HepG2 (cell line): ENCODE data around the gene CBX7.

Experiments
- FOXM1 ChIP-seq: sonication (generic); formaldehyde crosslinking; IDR thresholded peaks from 2 replicates; pipeline ENCODE4 v1.5.0; 2020; ENCODE audit warnings: missing genetic modification reagents
- IRX3 ChIP-seq: sonication (generic); formaldehyde crosslinking; IDR thresholded peaks from 2 replicates; pipeline ENCODE4 v1.8.1; 2023; ENCODE audit warnings: mild to moderate bottlenecking, low read depth, missing genetic modification reagents, borderline replicate concordance
- NFRKB ChIP-seq: fragments of 450-650 bp; IDR thresholded peaks from 2 replicates; pipeline ENCODE4 v1.6.1; 2017

DNA sequence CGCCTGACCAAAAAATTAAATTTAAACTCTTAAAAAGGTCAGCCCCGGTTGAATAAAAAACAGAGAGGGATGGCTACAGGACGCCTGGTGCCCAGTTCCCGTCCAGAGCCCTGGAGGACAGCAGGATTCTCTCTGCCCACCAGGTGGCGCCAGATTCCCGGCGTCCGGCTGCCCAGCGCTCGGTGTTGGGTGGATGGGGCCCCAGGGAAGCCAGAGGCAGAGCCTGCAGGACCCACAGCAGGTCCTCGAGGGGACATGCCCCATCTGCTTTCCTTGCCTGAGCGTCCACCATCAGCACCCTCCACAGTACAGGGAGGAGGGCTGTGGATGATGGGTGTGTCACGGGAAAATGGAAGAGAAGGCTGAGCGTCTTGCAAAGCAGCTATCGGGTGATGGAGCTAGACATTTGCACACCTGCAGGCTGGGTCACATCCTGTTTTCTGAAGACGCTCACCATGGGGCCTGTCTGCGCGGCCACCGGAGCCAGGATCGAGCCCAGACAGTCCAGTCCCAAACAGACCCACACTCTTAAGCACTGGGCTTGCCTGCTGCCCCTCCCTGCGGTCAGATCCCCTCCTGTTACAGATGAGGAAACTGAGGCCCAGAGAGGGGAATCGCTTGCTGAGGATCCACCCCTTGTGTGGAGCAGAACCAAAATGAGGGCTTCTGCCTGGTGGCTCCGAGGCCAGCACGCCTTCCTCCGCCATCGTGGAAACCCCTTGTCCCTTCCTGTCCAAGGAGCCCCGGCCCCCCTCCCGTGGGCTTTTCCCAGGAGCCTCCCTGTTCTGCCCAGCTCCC lies 18.5 kb upstream of the CBX7 start:
- no peak for TF ChIP-seq FOXM1 (CRISPR knock-in tag)
- TF ChIP-seq NFRKB: no peak
- no peak for TF ChIP-seq IRX3 (CRISPR knock-in tag)
